NT2/D1 (cell line): ENCODE data around the gene PGAM1.

Experiments
- SUZ12 ChIP-seq: IDR thresholded peaks from 2 replicates; pipeline ENCODE4 v1.6.1; 2011; ENCODE audit not compliant: insufficient read length, insufficient read depth; ENCODE audit errors: extremely low read depth
- YY1 ChIP-seq: IDR thresholded peaks from 2 replicates; pipeline ENCODE4 v1.6.1; 2011; ENCODE audit not compliant: insufficient read length, insufficient read depth

- no peak for TF ChIP-seq SUZ12
- no peak for TF ChIP-seq YY1
These were observed 30.2 kb downstream of the PGAM1 start for GRCh38 chr10:97456034-97456685.
